Umbilical cord (tissue), 2 donors: ENCODE results near the gene FRS2. TPM values are rescaled to one million over a fixed set of nuclear protein-coding genes. Genes with fewer than 3 reads are reported as not detected.
"Not testable (repeated sequence)": the region's sequence is repeated elsewhere in the genome, so short reads cannot be mapped to it uniquely, and the experiment has no call there.

Experiments
- DNase-seq: peaks from one replicate; pipeline ENCODE4 v3.0.0-alpha.2; 2015; ENCODE audit warnings: low spot score
- total RNA-seq: library from RNA; depleted of rRNA; stranded (reverse); fragments of >200 nt; gene quantifications from one replicate; pipeline ENCODE4 v1.2.3, GENCODE V29; 2014; ENCODE audit warnings: low replicate concordance; ENCODE audit not compliant: insufficient read depth

Gene FRS2
- total RNA-seq, result 84.0 TPM

GRCh38 chr12:69470189-69471075 lies at the start of gene FRS2:
Gene FRS2, plus strand, starts transcription at chr12:69470388. Its CDS starts 98,643 bp downstream, at chr12:69569031.
- peak; percentile 96 for DNase-seq

- DNase-seq, result no peak
Observed at GRCh38 chr12:69421548-69421947, 48.6 kb upstream of the FRS2 start.

- peak; percentile 24 for DNase-seq
Observed at GRCh38 chr12:69423037-69423905, 46.9 kb upstream of the FRS2 start.

GRCh38 chr12:69425417-69425816 lies 44.8 kb upstream of the FRS2 start:
- DNase-seq, result no peak

GRCh38 chr12:69428351-69429073 lies 41.7 kb upstream of the FRS2 start:
- peak; percentile 58 for DNase-seq

- DNase-seq, result peak; percentile 80
Observed at GRCh38 chr12:69430942-69431590, 39.1 kb upstream of the FRS2 start.

GRCh38 chr12:69431591-69432222 lies 38.5 kb upstream of the FRS2 start:
- peak; percentile 11 for DNase-seq

- no peak for DNase-seq
Observed at GRCh38 chr12:69433653-69434052, 36.5 kb upstream of the FRS2 start.

- peak; percentile 38 for DNase-seq
Observed at GRCh38 chr12:69435644-69436043, 34.5 kb upstream of the FRS2 start.

- no peak for DNase-seq
Observed at GRCh38 chr12:69437073-69437472, 33.1 kb upstream of the FRS2 start.

- DNase-seq, result peak; percentile 95
Observed at GRCh38 chr12:69438539-69438938, 31.6 kb upstream of the FRS2 start.

- DNase-seq, result no peak
Observed at GRCh38 chr12:69440016-69440415, 30.2 kb upstream of the FRS2 start.

- DNase-seq, result no peak
Observed at GRCh38 chr12:69440886-69441285, 29.3 kb upstream of the FRS2 start.

GRCh38 chr12:69442894-69443293 lies 27.3 kb upstream of the FRS2 start:
- DNase-seq, result no peak

- DNase-seq, result no peak
Observed at GRCh38 chr12:69443916-69444315, 26.3 kb upstream of the FRS2 start.

GRCh38 chr12:69447892-69448291 lies 22.3 kb upstream of the FRS2 start:
- no peak for DNase-seq

- DNase-seq, result not testable (repeated sequence)
Observed at GRCh38 chr12:69452598-69453132, 17.5 kb upstream of the FRS2 start.

- no peak for DNase-seq
Observed at GRCh38 chr12:69456239-69456638, 13.9 kb upstream of the FRS2 start.

- DNase-seq, result no peak
Observed at GRCh38 chr12:69457433-69457832, 12.8 kb upstream of the FRS2 start.

GRCh38 chr12:69459477-69459876 lies 10.7 kb upstream of the FRS2 start:
- peak; percentile 27 for DNase-seq
